NK-92 (cell line): ENCODE measurements around the gene KLHL29.

Experiments
- DNase-seq: peaks from one replicate; lab custom pipeline; 2025; ENCODE audit not compliant: unreplicated experiment; lab: John Stamatoyannopoulos, UW

The KLHL29 gene

DNA sequence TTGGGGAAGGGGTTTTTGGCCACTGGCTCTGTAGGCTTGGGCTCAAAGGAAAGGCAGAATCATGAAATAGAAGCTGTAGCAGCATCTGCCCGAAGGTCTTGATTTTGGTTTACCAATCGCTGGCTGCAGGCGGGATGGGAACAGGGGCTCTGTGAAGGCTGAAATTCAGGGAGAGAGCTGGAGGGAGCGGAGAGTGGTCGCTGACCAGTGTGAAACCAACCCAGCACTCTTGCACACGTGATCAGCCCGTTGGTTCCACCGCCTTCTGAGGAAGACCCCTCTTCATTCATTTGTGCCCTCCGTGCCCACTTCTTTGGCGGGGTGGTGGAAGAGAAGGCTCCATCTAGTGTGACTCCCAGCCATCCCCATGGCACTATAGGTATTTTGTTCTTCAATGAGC, 82.6 kb downstream of the KLHL29 start:
- no peak for DNase-seq

DNA sequence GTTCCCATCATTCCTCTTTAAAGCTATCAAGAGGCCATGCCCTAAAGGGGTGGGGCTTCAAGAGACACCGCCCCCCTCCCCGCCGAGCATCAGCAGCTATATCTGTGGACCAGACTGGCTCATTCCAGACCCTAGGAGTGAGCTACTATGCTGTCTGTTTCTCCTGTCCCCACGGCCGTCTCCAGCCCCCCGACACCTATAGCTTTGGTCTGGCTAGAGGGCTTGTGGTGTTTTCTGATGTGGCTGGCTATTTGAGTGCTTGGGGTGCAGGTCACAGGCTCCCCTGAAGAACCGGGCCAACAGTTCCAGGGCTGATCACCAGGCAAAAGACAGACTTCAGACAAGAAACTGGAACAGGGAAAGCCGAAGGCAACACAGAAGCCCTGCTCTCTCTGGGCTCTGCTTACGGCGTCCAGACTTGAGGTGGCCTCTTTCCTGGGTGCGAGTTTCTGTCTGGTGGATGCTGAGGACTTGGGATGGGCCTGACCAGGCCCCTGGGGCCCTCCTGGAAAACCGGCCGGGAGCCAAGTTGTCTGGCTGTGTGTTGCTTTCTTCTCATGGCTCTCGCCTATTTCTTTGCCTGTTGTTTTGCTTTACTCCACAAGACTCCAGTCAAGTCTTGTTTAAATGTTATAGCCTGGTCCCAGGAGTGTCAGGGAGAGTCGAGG, 83.6 kb downstream of the KLHL29 start:
- DNase-seq: no peak

- no peak for DNase-seq
Observed at GRCh38 chr2:23469142-23469540, 84.2 kb downstream of the KLHL29 start.

GRCh38 chr2:23475036-23475435, 90.1 kb downstream of the KLHL29 start:
- DNase-seq: no peak

- DNase-seq: no peak
Observed at GRCh38 chr2:23475473-23475872, 90.5 kb downstream of the KLHL29 start.

GRCh38 chr2:23476786-23477185, 91.8 kb downstream of the KLHL29 start:
- no peak for DNase-seq

GRCh38 chr2:23477392-23477791, 92.4 kb downstream of the KLHL29 start:
- DNase-seq: no peak

DNA sequence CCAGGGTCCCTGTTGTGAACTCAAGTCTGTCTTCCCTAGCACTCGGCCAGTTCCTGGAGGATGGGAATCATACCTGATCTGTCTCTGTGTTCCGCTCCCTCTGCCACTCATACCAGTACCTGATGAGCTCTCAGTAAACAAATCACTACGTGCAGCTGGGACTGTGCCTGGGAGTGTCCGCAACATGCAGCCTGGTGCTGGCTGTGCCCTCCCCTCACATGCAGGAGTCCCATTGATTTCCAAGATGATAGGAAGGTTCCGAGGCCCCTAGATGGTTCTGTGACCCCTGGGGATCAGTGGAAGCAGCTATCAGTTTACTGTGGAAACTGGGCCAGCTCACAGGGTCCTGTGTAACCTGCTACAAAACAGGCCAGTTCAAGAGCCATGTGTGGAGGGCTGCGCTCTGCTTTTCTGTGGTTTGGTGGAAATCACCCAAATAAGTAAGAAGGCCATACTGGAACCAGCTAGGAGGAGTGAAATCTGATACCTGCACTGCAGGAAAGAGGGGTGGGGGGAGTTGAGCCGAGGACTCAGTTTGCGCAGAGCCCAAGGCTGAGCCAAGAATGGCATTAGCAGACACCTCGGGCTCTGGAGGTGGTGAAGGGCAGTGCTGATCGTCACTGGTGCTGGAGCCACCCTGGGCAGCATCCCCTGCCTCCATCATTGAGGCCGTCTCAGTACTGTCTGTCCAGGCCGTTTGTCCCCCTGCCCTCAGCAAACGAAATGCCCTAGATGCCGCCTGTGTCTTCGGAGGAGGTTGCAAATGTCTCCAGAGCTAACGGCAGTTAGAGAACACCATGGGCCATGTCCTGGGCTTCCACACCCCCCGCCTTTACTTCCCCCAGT, 93.3 kb downstream of the KLHL29 start:
- no peak for DNase-seq

GRCh38 chr2:23478933-23479683, 94.1 kb downstream of the KLHL29 start:
- DNase-seq: no peak

DNA sequence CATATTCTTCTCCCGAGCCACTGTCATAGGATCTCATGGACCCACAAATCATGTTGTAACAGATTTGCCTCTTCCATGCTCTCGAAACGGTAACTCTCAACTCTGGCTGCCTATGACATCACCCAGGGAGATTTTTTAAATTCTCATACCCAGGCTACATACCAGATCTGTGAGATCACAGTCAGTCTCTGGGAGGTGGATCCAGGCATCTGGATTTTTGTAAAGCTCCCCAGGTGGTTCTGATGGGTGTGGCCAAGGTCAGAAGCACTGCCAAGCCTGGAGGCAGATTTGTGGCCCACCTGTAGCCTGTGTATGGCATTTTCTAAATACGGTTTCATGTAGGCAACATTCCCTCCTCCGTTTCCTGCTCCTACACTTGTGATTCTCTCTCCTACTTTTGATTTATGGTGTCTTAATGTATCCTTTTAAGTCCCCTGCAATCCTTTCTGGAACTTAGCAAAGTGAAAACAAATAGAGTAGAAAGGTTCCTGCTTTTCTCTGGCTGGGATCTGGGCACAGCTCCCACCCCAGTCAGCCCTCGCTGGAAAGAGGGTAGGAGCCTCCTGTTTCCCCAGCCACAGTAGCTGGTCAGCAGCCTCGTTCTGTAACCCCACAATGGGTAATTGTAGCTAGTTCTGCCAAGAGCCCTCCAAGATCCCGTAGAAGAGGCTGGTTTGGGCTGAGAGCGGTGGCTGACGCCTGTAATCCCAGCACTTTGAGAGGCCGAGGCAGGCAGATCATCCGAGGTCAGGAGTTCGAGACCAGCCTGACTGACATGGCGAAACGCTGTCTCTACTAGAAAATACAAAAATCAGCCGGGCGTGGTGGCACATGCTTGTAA, 96.2 kb downstream of the KLHL29 start:
- DNase-seq: no peak

GRCh38 chr2:23482188-23482587, 97.2 kb downstream of the KLHL29 start:
- no peak for DNase-seq

- DNase-seq: no peak
Observed at GRCh38 chr2:23482607-23483006, 97.6 kb downstream of the KLHL29 start.

DNA sequence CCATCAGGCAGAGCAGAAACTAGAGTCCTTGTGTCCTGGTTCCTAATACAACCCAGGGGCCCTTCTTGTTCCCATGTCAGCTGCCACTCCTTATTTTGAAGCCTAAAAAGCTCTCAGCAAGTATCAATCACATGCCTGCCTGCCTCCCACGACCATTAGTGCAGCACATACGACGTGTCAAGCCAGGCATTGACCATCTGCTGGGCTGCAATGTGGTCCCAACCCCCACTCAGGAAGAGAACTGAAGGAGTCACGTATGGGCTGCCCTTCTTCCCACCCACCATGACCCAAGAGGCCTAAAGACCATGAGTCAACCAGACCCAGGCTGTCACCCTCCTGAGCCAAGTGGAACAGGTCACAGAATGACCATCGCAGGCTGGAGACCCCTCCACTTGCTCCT, 98.8 kb downstream of the KLHL29 start:
- DNase-seq: no peak

- DNase-seq: no peak
Observed at GRCh38 chr2:23484275-23484674, 99.3 kb downstream of the KLHL29 start.

DNA sequence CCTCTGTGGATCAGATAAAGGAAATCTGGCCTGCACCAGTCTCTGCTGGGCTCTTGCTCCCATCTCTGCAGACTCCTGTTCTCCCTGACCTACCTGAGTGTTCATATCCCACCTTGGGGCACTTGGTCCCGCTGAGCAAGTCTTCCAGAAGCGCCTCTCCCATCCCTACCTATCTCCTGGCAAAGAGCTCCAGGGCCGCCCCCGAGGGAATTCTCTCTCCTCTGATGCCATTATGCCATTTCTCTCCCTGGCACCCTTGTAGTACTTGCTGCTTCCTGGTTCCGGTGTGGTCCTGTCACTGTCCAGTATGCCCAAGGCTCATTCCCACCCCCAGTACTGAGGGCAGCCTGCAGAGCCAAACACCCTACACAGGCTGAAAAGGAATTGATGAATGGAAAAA, 99.8 kb downstream of the KLHL29 start:
- no peak for DNase-seq

DNA sequence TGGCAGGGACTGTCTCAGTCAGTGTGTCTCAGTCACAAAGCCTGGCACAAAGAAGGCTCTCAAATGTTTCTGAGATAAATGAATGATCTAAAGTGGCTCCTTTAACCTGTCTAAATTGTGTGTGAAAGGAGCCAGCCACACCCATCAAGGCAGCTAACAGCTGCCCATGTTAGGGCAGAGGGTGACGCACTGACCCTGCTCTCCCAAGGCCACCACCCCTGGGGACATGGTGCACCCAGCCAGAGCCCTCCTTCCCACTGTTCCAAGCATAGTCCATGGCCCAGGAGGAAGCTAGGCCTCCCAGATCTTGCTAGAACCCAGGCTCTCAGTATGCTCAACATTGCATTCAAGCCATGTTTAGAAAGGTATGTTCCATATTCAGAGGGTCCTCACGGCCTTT, 100.3 kb downstream of the KLHL29 start:
- DNase-seq: no peak

- no peak for DNase-seq
Observed at GRCh38 chr2:23485841-23486683, 101.1 kb downstream of the KLHL29 start.

DNA sequence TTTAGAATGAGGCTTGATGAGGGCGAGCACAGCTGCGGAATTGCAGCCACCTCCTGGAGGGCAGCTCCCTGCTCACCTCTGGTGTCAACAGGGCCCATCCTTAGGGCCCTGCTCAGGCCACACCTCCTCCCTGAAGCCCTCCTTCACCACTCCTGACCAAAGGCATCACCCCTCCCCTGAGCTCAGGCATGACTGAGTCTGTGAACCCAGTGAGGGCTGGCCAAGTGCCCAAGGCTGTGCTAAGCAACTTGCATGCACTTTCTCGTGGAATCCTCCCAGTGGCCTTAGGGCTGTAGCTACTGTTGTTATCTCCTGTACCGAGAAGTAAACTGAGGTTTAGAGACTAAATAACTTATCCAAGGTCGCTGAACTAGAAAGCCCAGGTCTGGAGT, 101.7 kb downstream of the KLHL29 start:
- DNase-seq: no peak

- DNase-seq: no peak
Observed at GRCh38 chr2:23487735-23488492, 102.9 kb downstream of the KLHL29 start.
